GM10248 (cell line): ENCODE results near the gene TAB2.

Experiments
- CTCF ChIA-PET: fragments of 300-600 bp; sonication (Branson Sonifier 250); formaldehyde crosslinking; extraction: SDS; loops from one replicate; lab custom pipeline; 2021; ENCODE audit warnings: antibody characterized with exemption; lab: Yijun Ruan, JAX
- POLR2A ChIA-PET: fragments of 350-650 bp; sonication (Branson Sonifier 250); formaldehyde crosslinking; extraction: SDS; loops from one replicate; lab custom pipeline; 2020; ENCODE audit warnings: antibody characterized with exemption; lab: Yijun Ruan, JAX
- DNase-seq: peaks from one replicate; pipeline ENCODE4 v3.0.0; 2012; ENCODE audit errors: extremely low spot score
- CTCF ChIP-seq: IDR thresholded peaks from 2 replicates; pipeline ENCODE4 v1.5.1; 2012; ENCODE audit warnings: mild to moderate bottlenecking, low read depth; ENCODE audit errors: extremely low read depth, missing control alignments, control extremely low read depth

TAB2 gene

GRCh38 chr6:149334201-149334600 is 16.7 kb downstream of the TAB2 start:
- DNase-seq = no peak
- ChIA-PET POLR2A (no interaction called here), CTCF (interaction anchor here (1.4 to 4.1 kb wide), 6 partner anchors 10 to 99 kb away, joined by 3 to 23 read pairs (median 6); no protein-coding TSS in a partner anchor)
- no peak for TF ChIP-seq CTCF

GRCh38 chr6:149334682-149335160 is 17.2 kb downstream of the TAB2 start:
- POLR2A ChIA-PET = no interaction called here
- DNase-seq = no peak
- TF ChIP-seq CTCF = no peak
- CTCF ChIA-PET = interaction anchor here (1.4 to 4.1 kb wide), 2 partner anchors 10 to 99 kb away, joined by 3 to 23 read pairs; no protein-coding TSS in a partner anchor

- ChIA-PET CTCF (interaction anchor here (1.0 to 4.1 kb wide), 6 partner anchors 8 to 308 kb away, joined by 3 to 23 read pairs (median 4); no protein-coding TSS in a partner anchor), POLR2A (no interaction called here)
- DNase-seq = no peak
- TF ChIP-seq CTCF = no peak
Measured at GRCh38 chr6:149335924-149336608, 18.6 kb downstream of the TAB2 start.

- TF ChIP-seq CTCF = no peak
- DNase-seq = no peak
- POLR2A ChIA-PET = no interaction called here
- CTCF ChIA-PET = interaction anchor here (1.1 to 4.1 kb wide), 7 partner anchors 8 to 308 kb away, joined by 4 to 23 read pairs (median 5); no protein-coding TSS in a partner anchor
Measured at GRCh38 chr6:149336609-149336928, 19.1 kb downstream of the TAB2 start.

- ChIA-PET POLR2A (no interaction called here), CTCF (interaction anchor here (1.2 to 2.2 kb wide), 7 partner anchors 9 to 309 kb away, joined by 3 to 7 read pairs (median 4); no protein-coding TSS in a partner anchor)
- DNase-seq = no peak
- no peak for TF ChIP-seq CTCF
Measured at GRCh38 chr6:149337320-149337719, 19.8 kb downstream of the TAB2 start.

GRCh38 chr6:149340200-149340599 is 22.7 kb downstream of the TAB2 start:
- no peak for TF ChIP-seq CTCF
- CTCF ChIA-PET = no interaction called here
- POLR2A ChIA-PET = no interaction called here
- no peak for DNase-seq
